SU-DHL-6 (cell line): ENCODE results near the gene ARAP1.

Source experiments
- H2AFZ ChIP-seq: fragments of 200-600 bp; sonication (generic); 2 replicates; pipeline ENCODE4 v1.6.1; 2014; ENCODE audit warnings: low read depth, mild to moderate bottlenecking, moderate library complexity, mixed read lengths, antibody characterized with exemption, low read length; ENCODE audit not compliant: severe bottlenecking
- H3F3A ChIP-seq: fragments of 200-600 bp; shearing (Covaris generic); 2 replicates; pipeline ENCODE4 v1.6.0; 2016; ENCODE audit warnings: antibody characterized with exemption, mild to moderate bottlenecking; ENCODE audit not compliant: insufficient read depth
- H3K27ac ChIP-seq: fragments of 200-600 bp; sonication (generic); 2 replicates; pipeline ENCODE4 v1.5.1; 2016; ENCODE audit warnings: low read depth, mild to moderate bottlenecking, low read length, moderate library complexity, mixed read lengths
- H3K27me3 ChIP-seq: fragments of 200-600 bp; sonication (generic), shearing (Covaris generic); 2 replicates; pipeline ENCODE4 v1.6.0; 2014; ENCODE audit warnings: mild to moderate bottlenecking, low read length
- H3K36me3 ChIP-seq: fragments of 200-600 bp; sonication (generic); 2 replicates; pipeline ENCODE4 v1.6.1; 2014; ENCODE audit warnings: mild to moderate bottlenecking, low read length, mixed read lengths
- H3K4me2 ChIP-seq: fragments of 300-600, 200-600 bp; shearing (Covaris generic), sonication (generic); 2 replicates; pipeline ENCODE4 v1.6.0; 2014; ENCODE audit warnings: low read length, low read depth, mild to moderate bottlenecking; ENCODE audit not compliant: poor library complexity, severe bottlenecking
- H3K4me3 ChIP-seq: fragments of 200-600 bp; sonication (generic); 2 replicates; pipeline ENCODE4 v1.5.1; 2014; ENCODE audit warnings: antibody characterized with exemption, low read length, mild to moderate bottlenecking, mixed read lengths; ENCODE audit not compliant: insufficient read depth, poor library complexity, severe bottlenecking
- H3K79me2 ChIP-seq: fragments of 200-600 bp; sonication (generic); 2 replicates; pipeline ENCODE4 v1.6.1; 2014; ENCODE audit warnings: mild to moderate bottlenecking, low read length, moderate library complexity; ENCODE audit not compliant: insufficient read depth
- H3K9ac ChIP-seq: fragments of 200-600 bp; sonication (generic); 2 replicates; pipeline ENCODE4 v1.7.0; 2014; ENCODE audit warnings: mild to moderate bottlenecking, low read length
- H3K9me2 ChIP-seq: fragments of 200-600 bp; sonication (generic); replicated peaks from 2 replicates; pipeline ENCODE4 v1.6.1; 2014; ENCODE audit warnings: low read length; ENCODE audit not compliant: insufficient read depth
- H3K9me3 ChIP-seq: fragments of 200-600 bp; sonication (generic); 2 replicates; pipeline ENCODE4 v1.6.1; 2014; ENCODE audit warnings: low read length, mixed read lengths; ENCODE audit not compliant: insufficient read depth
- H4K20me1 ChIP-seq: fragments of 200-600 bp; sonication (generic); 2 replicates; pipeline ENCODE4 v1.6.1; 2014; ENCODE audit warnings: low read depth, mild to moderate bottlenecking, antibody characterized with exemption, low read length, moderate library complexity, mixed read lengths
- CTCF ChIP-seq: fragments of 200-600 bp; sonication (generic); IDR thresholded peaks from one replicate; pipeline ENCODE4 v1.5.1; 2017; ENCODE audit warnings: antibody characterized with exemption, mild to moderate bottlenecking, low read length, moderate library complexity; ENCODE audit not compliant: insufficient read depth, poor library complexity, severe bottlenecking
- EZH2phosphoT487 ChIP-seq: fragments of 200-600 bp; sonication (generic), shearing (Covaris generic); conservative IDR thresholded peaks from 2 replicates; pipeline ENCODE4 v1.6.1; 2018; ENCODE audit warnings: mild to moderate bottlenecking, antibody characterized with exemption, low read length, moderate library complexity, mixed read lengths

ARAP1 gene

GRCh38 chr11:72681226-72682153 is 70.7 kb downstream of the ARAP1 start:
- no peaks in the 10 kb centered on the region for H3K27me3 ChIP-seq
- TF ChIP-seq EZH2phosphoT487 (no peak), CTCF (no peak)
- no peaks in the 10 kb centered on the region for H4K20me1 ChIP-seq
- no peak overlapping the region for H3K27ac ChIP-seq
- no peak overlapping the region for H3K4me2 ChIP-seq
- H3K4me3 ChIP-seq = no peak overlapping the region
- no peaks in the 10 kb centered on the region for H3K9me2 ChIP-seq
- no peaks in the 10 kb centered on the region for H3K79me2 ChIP-seq
- no peak overlapping the region for H2AFZ ChIP-seq
- H3K9ac ChIP-seq = no peak overlapping the region
- no peaks in the 10 kb centered on the region for H3K9me3 ChIP-seq
- H3K36me3 ChIP-seq = no peaks in the 10 kb centered on the region
- no peaks in the 10 kb centered on the region for H3F3A ChIP-seq

GRCh38 chr11:72680624-72681158 is 71.5 kb downstream of the ARAP1 start:
- H4K20me1 ChIP-seq = no peaks in the 10 kb centered on the region
- no peaks in the 10 kb centered on the region for H3K79me2 ChIP-seq
- TF ChIP-seq CTCF (no peak), EZH2phosphoT487 (no peak)

GRCh38 chr11:72679869-72680268 is 72.3 kb downstream of the ARAP1 start:
- Histone ChIP-seq H3K27me3 (no peaks in the 10 kb centered on the region), H2AFZ (no peak overlapping the region), H3K9me3 (no peaks in the 10 kb centered on the region), H3K9me2 (no peaks in the 10 kb centered on the region), H3K79me2 (no peaks in the 10 kb centered on the region), H3K9ac (no peak overlapping the region), H3K36me3 (no peaks in the 10 kb centered on the region), H3K27ac (no peak overlapping the region), H3K4me2 (no peak overlapping the region), H4K20me1 (no peaks in the 10 kb centered on the region), H3F3A (no peaks in the 10 kb centered on the region), H3K4me3 (no peak overlapping the region)
- TF ChIP-seq CTCF (no peak), EZH2phosphoT487 (no peak)

More at GRCh38 chr11:72680624-72681158, 71.5 kb downstream of the ARAP1 start:
- no peak overlapping the region for H2AFZ ChIP-seq
- no peak overlapping the region for H3K9ac ChIP-seq
- H3F3A ChIP-seq = no peaks in the 10 kb centered on the region
- H3K27me3 ChIP-seq = no peaks in the 10 kb centered on the region
- no peak overlapping the region for H3K4me2 ChIP-seq
- H3K9me3 ChIP-seq = no peaks in the 10 kb centered on the region
- H3K4me3 ChIP-seq = no peak overlapping the region
- H3K9me2 ChIP-seq = no peaks in the 10 kb centered on the region
- no peaks in the 10 kb centered on the region for H3K36me3 ChIP-seq
- H3K27ac ChIP-seq = no peak overlapping the region
